ENCODE data around the gene BNIPL. TPM values are rescaled to one million over a fixed set of nuclear protein-coding genes. Genes with fewer than 3 reads are reported as not detected.
A peak's percentile ranks its signal among the peaks of the same experiment; 100 is the strongest.

Gene BNIPL
- total RNA-seq, 4 donors from 2014 or later = 220 to 297 (median 254) TPM

DNA sequence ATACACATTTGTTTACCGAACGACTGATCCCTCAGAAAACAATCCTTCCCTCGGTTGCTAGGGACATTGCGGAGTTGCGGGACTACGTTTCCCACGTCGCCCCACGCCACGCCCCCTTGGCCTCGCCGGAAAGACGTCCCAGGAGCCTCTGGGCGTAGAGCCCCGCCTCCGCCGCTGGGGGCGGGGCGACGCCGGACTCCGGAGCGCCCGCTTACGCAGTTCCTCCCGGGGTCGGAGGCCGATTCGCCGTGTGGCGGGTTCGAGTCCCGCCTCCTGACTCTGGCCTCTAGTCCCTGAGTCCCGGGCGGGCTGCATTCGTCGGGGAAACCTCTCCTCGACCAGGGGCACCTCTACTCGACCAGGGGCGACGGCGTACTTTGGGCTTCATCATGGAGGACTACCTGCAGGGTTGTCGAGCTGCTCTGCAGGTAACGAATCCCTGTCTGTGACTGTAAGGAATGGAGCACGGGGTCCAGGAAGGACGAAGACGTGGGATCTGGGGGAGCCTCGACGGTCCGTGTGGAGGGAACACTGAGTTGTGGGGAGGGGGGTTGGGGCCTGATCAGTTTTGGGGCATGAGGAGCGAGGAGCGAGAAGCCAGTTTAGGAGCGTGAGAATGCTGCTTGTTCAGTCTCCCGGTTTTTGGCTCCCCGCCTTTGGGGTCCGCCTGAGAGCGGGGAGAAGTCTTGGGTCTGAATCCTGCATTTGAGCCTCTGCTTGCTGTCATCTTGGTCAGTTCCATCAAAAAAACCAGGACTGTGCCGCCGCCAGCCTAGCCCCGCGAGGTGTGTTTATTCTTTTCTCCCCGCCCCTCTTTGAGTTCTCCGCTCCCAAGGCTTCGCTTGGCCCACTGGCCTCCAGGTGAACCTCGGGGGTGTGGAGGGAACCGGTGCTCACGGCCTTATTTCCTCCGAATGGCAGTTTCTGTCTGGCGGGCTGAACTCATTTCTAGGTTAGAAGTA, 27.9 kb upstream of the BNIPL start, which contains the start of gene PRUNE1:
Gene PRUNE1, plus strand, starts transcription at position 206 of the 962 bp plus-strand sequence. Its CDS starts 184 bp downstream, at position 390.
- peak within 1 kb of the TSS; percentile 83 for H3K4me3 ChIP-seq (ENCODE audit: low read depth, poor library complexity, severe bottlenecking)
- intact Hi-C loops (cut with DNase I; ENCODE audit: low total_unique reads) = no loop called here
- WGBS, 2 donors = 1% methylated on average over 32 to 69 of the region's 69 CpGs
- TF ChIP-seq POLR2A (IDR thresholded peaks at IDR 0.05) = no peak
- TF ChIP-seq, protein P1, sequence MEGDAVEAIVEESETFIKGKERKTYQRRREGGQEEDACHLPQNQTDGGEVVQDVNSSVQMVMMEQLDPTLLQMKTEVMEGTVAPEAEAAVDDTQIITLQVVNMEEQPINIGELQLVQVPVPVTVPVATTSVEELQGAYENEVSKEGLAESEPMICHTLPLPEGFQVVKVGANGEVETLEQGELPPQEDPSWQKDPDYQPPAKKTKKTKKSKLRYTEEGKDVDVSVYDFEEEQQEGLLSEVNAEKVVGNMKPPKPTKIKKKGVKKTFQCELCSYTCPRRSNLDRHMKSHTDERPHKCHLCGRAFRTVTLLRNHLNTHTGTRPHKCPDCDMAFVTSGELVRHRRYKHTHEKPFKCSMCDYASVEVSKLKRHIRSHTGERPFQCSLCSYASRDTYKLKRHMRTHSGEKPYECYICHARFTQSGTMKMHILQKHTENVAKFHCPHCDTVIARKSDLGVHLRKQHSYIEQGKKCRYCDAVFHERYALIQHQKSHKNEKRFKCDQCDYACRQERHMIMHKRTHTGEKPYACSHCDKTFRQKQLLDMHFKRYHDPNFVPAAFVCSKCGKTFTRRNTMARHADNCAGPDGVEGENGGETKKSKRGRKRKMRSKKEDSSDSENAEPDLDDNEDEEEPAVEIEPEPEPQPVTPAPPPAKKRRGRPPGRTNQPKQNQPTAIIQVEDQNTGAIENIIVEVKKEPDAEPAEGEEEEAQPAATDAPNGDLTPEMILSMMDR (IDR thresholded peaks at IDR 0.05) = no peak
- DNase-seq (ENCODE audit: low spot score in 2 of 2) = peak; percentile 95 to 99

DNA sequence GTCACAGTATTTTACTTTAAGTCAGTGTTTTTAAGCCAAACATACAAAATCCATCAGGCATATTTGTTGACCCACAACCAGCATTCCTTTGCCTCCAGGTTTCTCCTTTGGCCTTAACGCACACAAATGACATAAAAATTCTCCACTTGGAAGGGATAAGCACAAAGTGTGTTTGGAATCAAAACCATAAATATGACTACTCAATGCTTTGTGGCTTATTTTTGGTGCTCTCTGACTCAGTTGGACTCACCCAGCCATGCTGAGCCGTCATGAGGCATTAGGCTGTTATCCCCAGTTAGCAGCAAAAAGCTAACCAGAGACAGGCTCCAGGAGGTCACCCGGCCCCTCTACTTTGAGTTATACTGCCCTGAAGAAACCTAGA, 27.2 kb upstream of the BNIPL start:
- TF ChIP-seq, protein P1 (IDR thresholded peaks at IDR 0.05) = no peak
- no peak for TF ChIP-seq POLR2A (IDR thresholded peaks at IDR 0.05)
- no peak for DNase-seq (ENCODE audit: low spot score in 2 of 2)
- WGBS, 2 donors = 50 to 51% methylated on average over 3 of the region's 3 CpGs
- intact Hi-C loops (cut with DNase I; ENCODE audit: low total_unique reads) = no loop called here
- peak overlapping the region; percentile 83 for H3K4me3 ChIP-seq (ENCODE audit: low read depth, poor library complexity, severe bottlenecking)

DNA sequence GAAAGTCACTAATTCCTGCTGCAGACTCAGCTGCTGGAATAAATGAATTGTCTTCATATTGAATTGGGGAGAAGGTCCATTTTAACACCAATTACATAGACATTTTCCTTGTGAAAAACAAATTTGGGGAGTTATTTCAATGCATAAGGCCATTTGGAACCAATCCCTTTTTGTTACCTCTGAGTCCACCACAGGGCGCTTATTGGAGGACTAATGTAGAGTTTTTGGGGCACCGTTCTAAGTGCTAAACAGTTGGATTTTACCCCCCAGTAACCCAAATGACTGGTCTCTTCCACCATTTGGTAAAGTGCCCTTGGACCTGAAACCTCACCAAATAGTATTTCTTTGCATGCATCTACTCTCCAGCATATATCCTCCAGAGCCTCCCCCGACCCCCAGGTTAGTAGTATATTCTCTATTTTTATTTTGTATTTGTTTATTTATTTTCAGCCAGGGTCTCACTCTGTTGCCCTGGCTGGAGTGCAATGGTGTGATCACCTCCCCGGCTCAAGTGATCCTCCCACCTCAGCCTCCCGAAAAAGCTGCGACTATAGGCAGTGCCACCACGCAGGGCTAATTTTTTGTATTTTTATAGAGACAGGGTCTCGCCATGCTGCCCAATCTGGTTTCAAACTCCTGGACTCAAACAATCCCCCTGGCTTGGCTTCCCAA, 26.6 kb upstream of the BNIPL start:
- 97 to 99% methylated on average over 8 of the region's 8 CpGs for WGBS, 2 donors
- no peak for TF ChIP-seq POLR2A (IDR thresholded peaks at IDR 0.05)
- TF ChIP-seq, protein P1 (IDR thresholded peaks at IDR 0.05) = no peak
- no peak for DNase-seq (ENCODE audit: low spot score in 2 of 2)
- no peak overlapping the region for H3K4me3 ChIP-seq (ENCODE audit: low read depth, poor library complexity, severe bottlenecking)
- intact Hi-C loops (cut with DNase I; ENCODE audit: low total_unique reads) = no loop called here

DNA sequence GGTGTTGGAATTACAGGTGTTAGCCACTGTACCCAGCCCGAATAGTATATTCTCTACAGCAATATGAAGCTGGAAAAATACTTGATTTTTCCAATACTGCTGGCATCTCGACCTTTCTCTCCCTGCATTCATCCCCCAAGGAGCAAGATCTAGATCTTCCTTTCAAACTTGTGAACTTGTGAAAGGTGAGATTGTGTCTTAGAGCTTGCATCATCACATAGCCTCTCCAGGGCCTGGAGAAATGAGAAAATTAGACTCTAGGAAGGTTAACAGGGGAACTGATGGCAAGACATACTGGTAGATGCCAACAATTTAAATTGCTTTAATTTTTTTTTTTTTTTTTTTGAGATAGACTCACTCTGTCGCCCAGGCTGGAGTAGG, 26.1 kb upstream of the BNIPL start:
- TF ChIP-seq, protein P1 (IDR thresholded peaks at IDR 0.05) = no peak
- no peak for TF ChIP-seq POLR2A (IDR thresholded peaks at IDR 0.05)
- 84 to 91% methylated on average over 3 of the region's 3 CpGs for WGBS, 2 donors
- intact Hi-C loops (cut with DNase I; ENCODE audit: low total_unique reads) = no loop called here
- no peak overlapping the region for H3K4me3 ChIP-seq (ENCODE audit: low read depth, poor library complexity, severe bottlenecking)
- DNase-seq (ENCODE audit: low spot score in 2 of 2) = no peak

DNA sequence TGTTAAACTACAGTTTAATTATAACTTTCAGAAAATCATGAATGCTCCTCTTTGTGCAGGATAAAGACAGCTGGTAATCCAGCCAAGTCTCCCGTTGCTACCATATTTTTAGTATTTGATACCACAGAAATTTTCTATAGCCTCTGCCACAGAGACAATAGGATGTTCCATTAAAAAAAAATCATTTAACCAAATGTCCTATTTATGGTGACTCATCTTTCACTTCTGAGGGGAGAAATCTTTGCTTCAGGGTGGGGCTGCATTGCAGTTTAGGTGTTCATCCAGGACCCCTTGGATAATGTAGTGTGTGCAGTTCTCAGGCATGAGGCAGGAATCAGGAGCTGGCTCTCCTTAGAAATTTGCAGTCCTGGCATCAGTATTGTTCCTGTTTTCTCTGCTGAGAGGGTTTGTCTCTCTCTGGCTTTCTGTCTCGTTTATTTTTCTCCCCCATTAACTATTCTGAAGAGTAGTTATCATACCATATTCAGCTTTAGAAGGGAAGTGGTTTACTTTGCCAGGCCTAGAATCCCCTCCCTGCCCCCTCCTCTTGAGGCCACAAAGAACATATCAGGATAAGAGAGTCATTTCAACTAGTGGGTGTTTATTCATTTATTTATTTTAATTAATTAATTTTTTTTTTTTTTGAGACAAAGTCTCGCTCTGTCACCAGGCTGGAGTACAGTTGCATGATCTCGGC, 25.1 kb upstream of the BNIPL start:
- H3K4me3 ChIP-seq (ENCODE audit: low read depth, poor library complexity, severe bottlenecking) = no peak overlapping the region
- intact Hi-C loops (cut with DNase I; ENCODE audit: low total_unique reads) = no loop called here
- WGBS, 2 donors = 53 to 57% methylated on average over 4 of the region's 4 CpGs
- no peak for TF ChIP-seq POLR2A (IDR thresholded peaks at IDR 0.05)
- no peak for DNase-seq (ENCODE audit: low spot score in 2 of 2)
